Vagina (tissue), 2 donors: ENCODE results near the gene PRDM10. TPM values are rescaled to one million over a fixed set of nuclear protein-coding genes. Genes with fewer than 3 reads are reported as not detected.

Experiments
- DNase-seq, 2 donors: peaks; one replicate each; pipeline ENCODE4 v3.0.0-alpha.2; 2017; ENCODE audit errors: extremely low spot score in 2 of 2
- H3K27ac ChIP-seq: fragments of 200-600 bp; sonication (generic); one replicate; pipeline ENCODE4 v1.5.1; 2019
- H3K27me3 ChIP-seq: fragments of 200-600 bp; sonication (generic); one replicate; pipeline ENCODE4 v1.5.1; 2019
- H3K36me3 ChIP-seq, 2 donors: fragments of 200-600 bp; sonication (generic); one replicate each; pipeline ENCODE4 v1.5.1; 2017 to 2019
- H3K4me1 ChIP-seq: fragments of 200-600 bp; sonication (generic); one replicate; pipeline ENCODE4 v1.5.1; 2019
- H3K4me3 ChIP-seq, 2 donors: fragments of 200-600 bp; sonication (generic); 1 replicate in 1 of 2; 2 replicates in 1 of 2; pipeline ENCODE4 v1.5.1; 2016 to 2019
- H3K9me3 ChIP-seq: fragments of 200-600 bp; sonication (generic); one replicate; pipeline ENCODE4 v1.5.1; 2019
- POLR2A ChIP-seq, 2 donors: fragments of 450-650 bp; IDR thresholded peaks; one replicate each; pipeline ENCODE4 v1.6.1; 2017; ENCODE audit warnings: antibody characterized with exemption in 2 of 2, mild to moderate bottlenecking in 2 of 2, moderate library complexity in 2 of 2
- POLR2AphosphoS5 ChIP-seq, 2 donors: sonication (generic); formaldehyde crosslinking; IDR thresholded peaks; one replicate each; pipeline ENCODE4 v1.9.0; 2017; ENCODE audit warnings: antibody characterized with exemption in 2 of 2, mild to moderate bottlenecking in 2 of 2, low read depth in 1 of 2; ENCODE audit not compliant: insufficient read depth in 1 of 2
- intact Hi-C: fragments of 100-400 bp; cut with DNase I; formaldehyde crosslinking; loops from one replicate; pipeline ENCODE4 v1.15.1; 2023
- total RNA-seq: library from RNA; depleted of rRNA; stranded (reverse); fragments of >200 nt; gene quantifications from one replicate; pipeline ENCODE4 v1.2.3, GENCODE V29; 2016
- TF ChIP-seq, protein P1 (sequence below), 3 experiments: fragments of 450-650 bp in 2 of 3; fragments of 200-600 bp in 1 of 3; sonication (generic) in 1 of 3; IDR thresholded peaks; one replicate each; pipeline ENCODE4 v1.5.1; 2017 to 2019; ENCODE audit warnings: antibody characterized with exemption in 3 of 3, mild to moderate bottlenecking in 2 of 3, moderate library complexity in 2 of 3

PRDM10 gene
- total RNA-seq, 1 donor from 2014 or later, result 11.3 TPM

DNA sequence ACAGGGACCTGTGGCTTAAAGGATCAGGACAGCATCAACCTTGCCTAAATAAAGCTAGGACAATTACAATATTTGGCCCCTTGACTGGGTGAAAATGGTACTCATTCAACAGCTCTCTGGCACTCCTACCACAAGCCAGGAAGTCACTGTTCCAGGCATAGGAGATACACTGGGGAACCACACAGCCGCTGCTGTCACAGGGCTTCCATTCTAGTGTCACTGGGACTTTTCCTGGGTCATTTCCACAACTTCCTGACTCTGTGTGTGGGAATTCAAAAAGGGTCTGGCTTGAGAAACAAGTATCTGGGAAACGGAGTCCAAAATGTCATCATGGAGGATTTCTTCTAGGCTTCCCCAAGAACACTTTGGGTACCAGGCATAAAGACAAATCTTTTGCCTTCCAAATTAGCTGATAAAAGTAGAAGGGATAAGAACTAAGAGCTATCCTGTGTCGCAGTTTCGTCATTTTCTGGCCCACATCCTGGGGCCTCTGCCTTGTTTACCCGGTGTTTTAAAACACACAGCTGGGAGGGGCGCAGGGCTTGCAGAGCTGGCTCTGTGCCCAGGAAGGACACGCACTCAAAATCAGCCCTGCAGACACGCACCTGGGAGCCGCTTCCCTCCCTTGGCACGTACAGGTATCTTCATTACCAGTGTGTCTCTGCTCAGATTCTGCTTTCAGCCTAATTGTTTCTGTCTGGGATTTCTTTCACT lies 149.0 kb downstream of the PRDM10 start:
- Histone ChIP-seq H3K27ac (peak overlapping the region; percentile 6), H3K4me1 (peaks cover 23% of the 10 kb centered on the region), H3K36me3 (peaks cover 0 to 4% of the 10 kb centered on the region in 2 donors), H3K27me3 (no peaks in the 10 kb centered on the region), H3K9me3 (no peaks in the 10 kb centered on the region), H3K4me3 (no peak overlapping the region)
- TF ChIP-seq POLR2A (IDR thresholded peaks at IDR 0.05) (no peak), POLR2AphosphoS5 (IDR thresholded peaks at IDR 0.05; ENCODE audit: insufficient read depth in 1 of 2, low read depth in 1 of 2) (no peak)
- TF ChIP-seq, protein P1, sequence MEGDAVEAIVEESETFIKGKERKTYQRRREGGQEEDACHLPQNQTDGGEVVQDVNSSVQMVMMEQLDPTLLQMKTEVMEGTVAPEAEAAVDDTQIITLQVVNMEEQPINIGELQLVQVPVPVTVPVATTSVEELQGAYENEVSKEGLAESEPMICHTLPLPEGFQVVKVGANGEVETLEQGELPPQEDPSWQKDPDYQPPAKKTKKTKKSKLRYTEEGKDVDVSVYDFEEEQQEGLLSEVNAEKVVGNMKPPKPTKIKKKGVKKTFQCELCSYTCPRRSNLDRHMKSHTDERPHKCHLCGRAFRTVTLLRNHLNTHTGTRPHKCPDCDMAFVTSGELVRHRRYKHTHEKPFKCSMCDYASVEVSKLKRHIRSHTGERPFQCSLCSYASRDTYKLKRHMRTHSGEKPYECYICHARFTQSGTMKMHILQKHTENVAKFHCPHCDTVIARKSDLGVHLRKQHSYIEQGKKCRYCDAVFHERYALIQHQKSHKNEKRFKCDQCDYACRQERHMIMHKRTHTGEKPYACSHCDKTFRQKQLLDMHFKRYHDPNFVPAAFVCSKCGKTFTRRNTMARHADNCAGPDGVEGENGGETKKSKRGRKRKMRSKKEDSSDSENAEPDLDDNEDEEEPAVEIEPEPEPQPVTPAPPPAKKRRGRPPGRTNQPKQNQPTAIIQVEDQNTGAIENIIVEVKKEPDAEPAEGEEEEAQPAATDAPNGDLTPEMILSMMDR (IDR thresholded peaks at IDR 0.05), result no peak
- DNase-seq, result peak in 1 of 2 donors; percentile 49
- intact Hi-C loops, result no loop called here

DNA sequence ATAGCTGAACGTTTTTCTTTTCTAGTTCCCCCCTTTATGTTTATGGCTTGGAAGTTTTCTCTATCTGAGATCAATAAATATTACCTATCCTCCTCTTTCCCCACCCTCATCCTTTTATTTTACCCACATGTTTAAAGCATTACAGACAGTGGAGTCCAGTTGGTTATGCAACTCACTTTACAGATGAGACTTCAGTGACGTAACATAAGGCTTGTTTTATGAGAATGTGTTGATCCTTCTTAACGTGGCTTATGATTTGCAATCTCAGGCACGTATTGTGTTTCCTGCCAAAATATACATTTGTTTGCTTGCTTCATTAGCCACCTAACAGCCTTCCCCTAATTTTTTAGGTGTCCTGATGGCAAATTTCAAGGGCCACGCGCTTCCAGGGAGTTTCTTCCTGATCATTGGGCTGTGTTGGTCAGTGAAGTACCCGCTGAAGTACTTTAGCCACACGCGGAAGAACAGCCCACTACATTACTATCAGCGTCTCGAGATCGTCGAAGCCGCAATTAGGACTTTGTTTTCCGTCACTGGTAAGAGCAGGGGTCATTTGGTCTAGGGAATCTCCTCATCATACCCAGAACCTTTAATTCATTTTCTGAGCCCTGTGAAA lies 150.4 kb downstream of the PRDM10 start:
- H3K4me1 ChIP-seq, result peaks cover 23% of the 10 kb centered on the region
- intact Hi-C loops, result no loop called here
- no peaks in the 10 kb centered on the region for H3K36me3 ChIP-seq
- no peak overlapping the region for H3K4me3 ChIP-seq
- H3K27ac ChIP-seq, result no peak overlapping the region
- no peak for TF ChIP-seq POLR2A (IDR thresholded peaks at IDR 0.05)
- TF ChIP-seq, protein P1 (IDR thresholded peaks at IDR 0.05), result no peak
- no peak for TF ChIP-seq POLR2AphosphoS5 (IDR thresholded peaks at IDR 0.05; ENCODE audit: insufficient read depth in 1 of 2, low read depth in 1 of 2)
- no peaks in the 10 kb centered on the region for H3K9me3 ChIP-seq
- DNase-seq, result no peak
- no peaks in the 10 kb centered on the region for H3K27me3 ChIP-seq

Other genes with a start within 250 kb of the PRDM10 start
- 10.1 TPM for gene TMEM45B, start 187.0 kb downstream of the PRDM10 start, total RNA-seq
- 66.3 TPM for gene NFRKB, start 107.3 kb downstream of the PRDM10 start, total RNA-seq
- 234 TPM for gene APLP2, start 67.1 kb upstream of the PRDM10 start, total RNA-seq
- 43.2 TPM for gene ST14, start 156.9 kb upstream of the PRDM10 start, total RNA-seq